Prostate gland (tissue), 2 donors: ENCODE measurements around the gene TELO2.

Experiments
- POLR2A ChIP-seq: fragments of 450-650 bp; IDR thresholded peaks from one replicate; pipeline ENCODE4 v1.6.1; 2016; ENCODE audit warnings: antibody characterized with exemption, mild to moderate bottlenecking
- TF ChIP-seq, protein P1 (sequence below), 4 experiments: fragments of 200-600 bp in 2 of 4; fragments of 450-650 bp in 2 of 4; sonication (generic) in 2 of 4; IDR thresholded peaks; 1 replicate in 3 of 4; 2 replicates in 1 of 4; pipeline ENCODE4 v1.5.1; 2016 to 2019; ENCODE audit warnings: antibody characterized with exemption in 4 of 4, mild to moderate bottlenecking in 2 of 4, moderate library complexity in 2 of 4

GRCh38 chr16:1508494-1509187, 15.5 kb downstream of the TELO2 start:
- no peak for TF ChIP-seq POLR2A
- TF ChIP-seq, protein P1, sequence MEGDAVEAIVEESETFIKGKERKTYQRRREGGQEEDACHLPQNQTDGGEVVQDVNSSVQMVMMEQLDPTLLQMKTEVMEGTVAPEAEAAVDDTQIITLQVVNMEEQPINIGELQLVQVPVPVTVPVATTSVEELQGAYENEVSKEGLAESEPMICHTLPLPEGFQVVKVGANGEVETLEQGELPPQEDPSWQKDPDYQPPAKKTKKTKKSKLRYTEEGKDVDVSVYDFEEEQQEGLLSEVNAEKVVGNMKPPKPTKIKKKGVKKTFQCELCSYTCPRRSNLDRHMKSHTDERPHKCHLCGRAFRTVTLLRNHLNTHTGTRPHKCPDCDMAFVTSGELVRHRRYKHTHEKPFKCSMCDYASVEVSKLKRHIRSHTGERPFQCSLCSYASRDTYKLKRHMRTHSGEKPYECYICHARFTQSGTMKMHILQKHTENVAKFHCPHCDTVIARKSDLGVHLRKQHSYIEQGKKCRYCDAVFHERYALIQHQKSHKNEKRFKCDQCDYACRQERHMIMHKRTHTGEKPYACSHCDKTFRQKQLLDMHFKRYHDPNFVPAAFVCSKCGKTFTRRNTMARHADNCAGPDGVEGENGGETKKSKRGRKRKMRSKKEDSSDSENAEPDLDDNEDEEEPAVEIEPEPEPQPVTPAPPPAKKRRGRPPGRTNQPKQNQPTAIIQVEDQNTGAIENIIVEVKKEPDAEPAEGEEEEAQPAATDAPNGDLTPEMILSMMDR (IDR thresholded peaks at IDR 0.05): no peak
